ENCODE results near the gene EPHB1.

GRCh38 chr3:134895181-134895580 is 100.1 kb downstream of the EPHB1 start:
- TF ChIP-seq CTCF (conservative IDR thresholded peaks at IDR 0.05 in 1 of 2, IDR thresholded peaks at IDR 0.05 in 1 of 2; ENCODE audit: extremely low read depth in 1 of 2, insufficient read depth in 1 of 2, low read depth in 1 of 2, low read length in 2 of 2) = no peak
- TF ChIP-seq EZH2 (IDR thresholded peaks at IDR 0.05; ENCODE audit: borderline replicate concordance, low read length) = no peak

Data from mammary epithelial cell (primary cell).